ENCODE data around the gene HIGD1A.

HIGD1A gene

GRCh38 chr3:42799376-42799775 lies 4.9 kb downstream of the HIGD1A start:
- no peak for DNase-seq (ENCODE audit: low read depth, low spot score)
- no peaks in the 10 kb centered on the region for H3K36me3 ChIP-seq (ENCODE audit: insufficient read depth, low read length)
- no peaks in the 10 kb centered on the region for H3K9me3 ChIP-seq (ENCODE audit: low read depth, low read length)
- TF ChIP-seq POLR2AphosphoS5 (IDR thresholded peaks at IDR 0.05; ENCODE audit: borderline replicate concordance, low read depth, low read length) (no peak), EZH2 (IDR thresholded peaks at IDR 0.05) (no peak), FOXP2 (optimal IDR thresholded peaks at IDR 0.05; ENCODE audit: control extremely low read depth, extremely low read length, insufficient read depth) (no peak)
- no peak overlapping the region for H3K27ac ChIP-seq
- H3K4me3 ChIP-seq: no peak overlapping the region
- no peak overlapping the region for H3K9ac ChIP-seq (ENCODE audit: insufficient read length)

GRCh38 chr3:42796332-42796885 lies 7.9 kb downstream of the HIGD1A start:
- no peak for TF ChIP-seq POLR2AphosphoS5 (IDR thresholded peaks at IDR 0.05; ENCODE audit: borderline replicate concordance, low read depth, low read length)
- Histone ChIP-seq H3K4me3 (no peak overlapping the region), H3K9ac (ENCODE audit: insufficient read length) (no peak overlapping the region), H3K9me3 (ENCODE audit: low read depth, low read length) (no peaks in the 10 kb centered on the region), H3K36me3 (ENCODE audit: insufficient read depth, low read length) (peaks cover 5% of the 10 kb centered on the region; the same call in 1 of the 2 replicates), H3K27ac (no peak overlapping the region)
- no peak for DNase-seq (ENCODE audit: low read depth, low spot score)

- no peaks in the 10 kb centered on the region for H3K9me3 ChIP-seq (ENCODE audit: low read depth, low read length)
- H3K4me3 ChIP-seq: no peak overlapping the region
- TF ChIP-seq EZH2 (IDR thresholded peaks at IDR 0.05) (no peak), FOXP2 (optimal IDR thresholded peaks at IDR 0.05; ENCODE audit: control extremely low read depth, extremely low read length, insufficient read depth) (no peak), POLR2AphosphoS5 (IDR thresholded peaks at IDR 0.05; ENCODE audit: borderline replicate concordance, low read depth, low read length) (no peak)
- H3K36me3 ChIP-seq (ENCODE audit: insufficient read depth, low read length): peaks cover 5% of the 10 kb centered on the region; the same call in 1 of the 2 replicates
- DNase-seq (ENCODE audit: low read depth, low spot score): no peak
- H3K27ac ChIP-seq: no peak overlapping the region
- no peak overlapping the region for H3K9ac ChIP-seq (ENCODE audit: insufficient read length)
Observed at GRCh38 chr3:42795621-42796181, 8.6 kb downstream of the HIGD1A start.

- H3K9ac ChIP-seq (ENCODE audit: insufficient read length): no peak overlapping the region
- H3K4me3 ChIP-seq: no peak overlapping the region
- TF ChIP-seq EZH2 (IDR thresholded peaks at IDR 0.05) (no peak), POLR2AphosphoS5 (IDR thresholded peaks at IDR 0.05; ENCODE audit: borderline replicate concordance, low read depth, low read length) (no peak), FOXP2 (optimal IDR thresholded peaks at IDR 0.05; ENCODE audit: control extremely low read depth, extremely low read length, insufficient read depth) (no peak)
- H3K27ac ChIP-seq: no peak overlapping the region
- H3K9me3 ChIP-seq (ENCODE audit: low read depth, low read length): no peaks in the 10 kb centered on the region
- peaks cover 9% of the 10 kb centered on the region; the same call in 1 of the 2 replicates for H3K36me3 ChIP-seq (ENCODE audit: insufficient read depth, low read length)
- no peak for DNase-seq (ENCODE audit: low read depth, low spot score)
Observed at GRCh38 chr3:42790714-42791229, 13.5 kb downstream of the HIGD1A start.

GRCh38 chr3:42786631-42787030 lies 17.7 kb downstream of the HIGD1A start:
- peaks cover 9% of the 10 kb centered on the region; the same call in 1 of the 2 replicates for H3K36me3 ChIP-seq (ENCODE audit: insufficient read depth, low read length)

GRCh38 chr3:42786212-42786611 lies 18.1 kb downstream of the HIGD1A start:
- TF ChIP-seq EZH2 (IDR thresholded peaks at IDR 0.05) (no peak), FOXP2 (optimal IDR thresholded peaks at IDR 0.05; ENCODE audit: control extremely low read depth, extremely low read length, insufficient read depth) (no peak), POLR2AphosphoS5 (IDR thresholded peaks at IDR 0.05; ENCODE audit: borderline replicate concordance, low read depth, low read length) (no peak)

More at GRCh38 chr3:42786631-42787030, 17.7 kb downstream of the HIGD1A start:
- DNase-seq (ENCODE audit: low read depth, low spot score): no peak
- no peak overlapping the region for H3K9ac ChIP-seq (ENCODE audit: insufficient read length)
- TF ChIP-seq EZH2 (IDR thresholded peaks at IDR 0.05): no peak
- TF ChIP-seq FOXP2 (optimal IDR thresholded peaks at IDR 0.05; ENCODE audit: control extremely low read depth, extremely low read length, insufficient read depth): no peak
- no peak overlapping the region for H3K4me3 ChIP-seq
- no peaks in the 10 kb centered on the region for H3K9me3 ChIP-seq (ENCODE audit: low read depth, low read length)
- H3K27ac ChIP-seq: no peak overlapping the region

GRCh38 chr3:42780892-42781700 lies 23.2 kb downstream of the HIGD1A start:
- H3K27ac ChIP-seq: no peak overlapping the region
- no peaks in the 10 kb centered on the region for H3K9me3 ChIP-seq (ENCODE audit: low read depth, low read length)
- no peak overlapping the region for H3K4me3 ChIP-seq
- H3K9ac ChIP-seq (ENCODE audit: insufficient read length): no peak overlapping the region
- DNase-seq (ENCODE audit: low read depth, low spot score): peak; percentile 44
- peaks cover 5% of the 10 kb centered on the region; the same call in 1 of the 2 replicates for H3K36me3 ChIP-seq (ENCODE audit: insufficient read depth, low read length)
- no peak for TF ChIP-seq FOXP2 (optimal IDR thresholded peaks at IDR 0.05; ENCODE audit: control extremely low read depth, extremely low read length, insufficient read depth)
- no peak for TF ChIP-seq POLR2AphosphoS5 (IDR thresholded peaks at IDR 0.05; ENCODE audit: borderline replicate concordance, low read depth, low read length)
- TF ChIP-seq EZH2 (IDR thresholded peaks at IDR 0.05): no peak

More at GRCh38 chr3:42786212-42786611, 18.1 kb downstream of the HIGD1A start:
- Histone ChIP-seq H3K9me3 (ENCODE audit: low read depth, low read length) (no peaks in the 10 kb centered on the region), H3K9ac (ENCODE audit: insufficient read length) (no peak overlapping the region), H3K36me3 (ENCODE audit: insufficient read depth, low read length) (peaks cover 9% of the 10 kb centered on the region; the same call in 1 of the 2 replicates), H3K27ac (no peak overlapping the region), H3K4me3 (no peak overlapping the region)
- no peak for DNase-seq (ENCODE audit: low read depth, low spot score)

GRCh38 chr3:42780398-42780797 lies 23.9 kb downstream of the HIGD1A start:
- Histone ChIP-seq H3K4me3 (no peak overlapping the region), H3K9me3 (ENCODE audit: low read depth, low read length) (no peaks in the 10 kb centered on the region), H3K36me3 (ENCODE audit: insufficient read depth, low read length) (peaks cover 3% of the 10 kb centered on the region; the same call in 1 of the 2 replicates), H3K27ac (no peak overlapping the region), H3K9ac (ENCODE audit: insufficient read length) (no peak overlapping the region)
- DNase-seq (ENCODE audit: low read depth, low spot score): no peak
- no peak for TF ChIP-seq POLR2AphosphoS5 (IDR thresholded peaks at IDR 0.05; ENCODE audit: borderline replicate concordance, low read depth, low read length)
- TF ChIP-seq FOXP2 (optimal IDR thresholded peaks at IDR 0.05; ENCODE audit: control extremely low read depth, extremely low read length, insufficient read depth): no peak
- no peak for TF ChIP-seq EZH2 (IDR thresholded peaks at IDR 0.05)

All from SK-N-MC (cell line).